ENCODE results near the gene ZNF26. TPM values are rescaled to one million over a fixed set of nuclear protein-coding genes. Genes with fewer than 3 reads are reported as not detected.
A peak's percentile ranks its signal among the peaks of the same experiment; 100 is the strongest.

ZNF26 gene
- polyA plus RNA-seq, 1 of the 3 experiments (the other 2 are of a cell fraction), result 7.3 TPM

DNA sequence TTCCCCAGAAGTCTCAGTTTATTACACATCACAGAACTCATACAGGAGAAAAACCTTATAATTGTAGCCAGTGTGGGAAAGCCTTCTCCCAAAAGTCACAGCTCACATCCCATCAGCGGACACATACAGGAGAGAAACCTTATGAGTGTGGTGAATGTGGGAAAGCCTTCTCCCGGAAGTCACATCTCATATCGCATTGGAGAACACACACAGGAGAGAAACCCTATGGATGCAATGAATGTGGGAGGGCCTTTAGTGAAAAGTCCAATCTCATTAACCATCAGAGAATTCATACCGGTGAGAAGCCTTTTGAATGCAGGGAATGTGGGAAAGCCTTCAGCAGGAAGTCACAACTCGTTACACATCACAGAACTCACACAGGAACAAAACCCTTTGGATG, 71.3 kb downstream of the ZNF26 start:
- TF ChIP-seq, protein P1, sequence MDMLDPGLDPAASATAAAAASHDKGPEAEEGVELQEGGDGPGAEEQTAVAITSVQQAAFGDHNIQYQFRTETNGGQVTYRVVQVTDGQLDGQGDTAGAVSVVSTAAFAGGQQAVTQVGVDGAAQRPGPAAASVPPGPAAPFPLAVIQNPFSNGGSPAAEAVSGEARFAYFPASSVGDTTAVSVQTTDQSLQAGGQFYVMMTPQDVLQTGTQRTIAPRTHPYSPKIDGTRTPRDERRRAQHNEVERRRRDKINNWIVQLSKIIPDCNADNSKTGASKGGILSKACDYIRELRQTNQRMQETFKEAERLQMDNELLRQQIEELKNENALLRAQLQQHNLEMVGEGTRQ (IDR thresholded peaks at IDR 0.05; ENCODE audit: borderline replicate concordance, low read depth, low read length), result no peak
- TF ChIP-seq, protein P2, sequence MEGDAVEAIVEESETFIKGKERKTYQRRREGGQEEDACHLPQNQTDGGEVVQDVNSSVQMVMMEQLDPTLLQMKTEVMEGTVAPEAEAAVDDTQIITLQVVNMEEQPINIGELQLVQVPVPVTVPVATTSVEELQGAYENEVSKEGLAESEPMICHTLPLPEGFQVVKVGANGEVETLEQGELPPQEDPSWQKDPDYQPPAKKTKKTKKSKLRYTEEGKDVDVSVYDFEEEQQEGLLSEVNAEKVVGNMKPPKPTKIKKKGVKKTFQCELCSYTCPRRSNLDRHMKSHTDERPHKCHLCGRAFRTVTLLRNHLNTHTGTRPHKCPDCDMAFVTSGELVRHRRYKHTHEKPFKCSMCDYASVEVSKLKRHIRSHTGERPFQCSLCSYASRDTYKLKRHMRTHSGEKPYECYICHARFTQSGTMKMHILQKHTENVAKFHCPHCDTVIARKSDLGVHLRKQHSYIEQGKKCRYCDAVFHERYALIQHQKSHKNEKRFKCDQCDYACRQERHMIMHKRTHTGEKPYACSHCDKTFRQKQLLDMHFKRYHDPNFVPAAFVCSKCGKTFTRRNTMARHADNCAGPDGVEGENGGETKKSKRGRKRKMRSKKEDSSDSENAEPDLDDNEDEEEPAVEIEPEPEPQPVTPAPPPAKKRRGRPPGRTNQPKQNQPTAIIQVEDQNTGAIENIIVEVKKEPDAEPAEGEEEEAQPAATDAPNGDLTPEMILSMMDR (IDR thresholded peaks at IDR 0.05), result no peak
- no peak for TF ChIP-seq SMC3 (IDR thresholded peaks at IDR 0.05; ENCODE audit: low read depth, low read length)
- no peak for TF ChIP-seq GABPA (IDR thresholded peaks at IDR 0.05; ENCODE audit: low read depth)
- TF ChIP-seq TEAD4 (IDR thresholded peaks at IDR 0.05; ENCODE audit: borderline replicate concordance, insufficient read depth), result no peak
- no peak for TF ChIP-seq MEF2A (IDR thresholded peaks at IDR 0.05; ENCODE audit: borderline replicate concordance, low read depth)
- TF ChIP-seq POLR2AphosphoS5 (IDR thresholded peaks at IDR 0.05; ENCODE audit: low read depth, low read length), result no peak
- TF ChIP-seq CHD2 (IDR thresholded peaks at IDR 0.05; ENCODE audit: low read length, partially characterized antibody), result no peak
- TF ChIP-seq FOSL2 (IDR thresholded peaks at IDR 0.05; ENCODE audit: borderline replicate concordance, low read depth), result no peak
- TF ChIP-seq RFX5 (IDR thresholded peaks at IDR 0.05; ENCODE audit: low read length), result no peak
- no peak for TF ChIP-seq EP300 (IDR thresholded peaks at IDR 0.05; ENCODE audit: borderline replicate concordance in 1 of 2, low read depth in 1 of 2, low read length in 1 of 2)
- TF ChIP-seq TCF12 (IDR thresholded peaks at IDR 0.05), result no peak
- TF ChIP-seq, protein P3, sequence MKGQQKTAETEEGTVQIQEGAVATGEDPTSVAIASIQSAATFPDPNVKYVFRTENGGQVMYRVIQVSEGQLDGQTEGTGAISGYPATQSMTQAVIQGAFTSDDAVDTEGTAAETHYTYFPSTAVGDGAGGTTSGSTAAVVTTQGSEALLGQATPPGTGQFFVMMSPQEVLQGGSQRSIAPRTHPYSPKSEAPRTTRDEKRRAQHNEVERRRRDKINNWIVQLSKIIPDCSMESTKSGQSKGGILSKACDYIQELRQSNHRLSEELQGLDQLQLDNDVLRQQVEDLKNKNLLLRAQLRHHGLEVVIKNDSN (IDR thresholded peaks at IDR 0.05; ENCODE audit: borderline replicate concordance, low read depth), result no peak
- TF ChIP-seq, protein P4, sequence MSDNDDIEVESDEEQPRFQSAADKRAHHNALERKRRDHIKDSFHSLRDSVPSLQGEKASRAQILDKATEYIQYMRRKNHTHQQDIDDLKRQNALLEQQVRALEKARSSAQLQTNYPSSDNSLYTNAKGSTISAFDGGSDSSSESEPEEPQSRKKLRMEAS (IDR thresholded peaks at IDR 0.05; ENCODE audit: low read depth), result no peak
- CTCF ChIA-PET, result no interaction called here
- Histone ChIP-seq H4K20me1 (ENCODE audit: insufficient read depth) (no peaks in the 10 kb centered on the region), H3K9me2 (no peaks in the 10 kb centered on the region), H3K4me2 (no peak overlapping the region), H3K36me3 (replicated peaks in 1 of 2; ENCODE audit: control insufficient read depth in 1 of 2, insufficient read depth in 2 of 2, low read length in 1 of 2) (peaks cover 46 to 93% of the 10 kb centered on the region in 2 experiments), H3K9me3 (peaks cover 88% of the 10 kb centered on the region), H3K4me1 (ENCODE audit: control insufficient read depth in 1 of 2, insufficient read depth in 2 of 2, low read depth in 1 of 2, low read length in 1 of 2) (no peaks in the 10 kb centered on the region), H3F3A (replicated peaks; ENCODE audit: insufficient read depth) (peaks cover 39% of the 10 kb centered on the region), H3K79me2 (ENCODE audit: insufficient read depth) (no peaks in the 10 kb centered on the region), H3K27me3 (ENCODE audit: insufficient read depth) (no peaks in the 10 kb centered on the region), H3K27ac (ENCODE audit: low read depth in 2 of 2, low read length in 1 of 2) (no peak overlapping the region), H2AFZ (ENCODE audit: low read depth) (no peak overlapping the region), H3K4me3 (ENCODE audit: low read depth in 2 of 2, low read length in 1 of 2) (peak overlapping the region in 1 of 2 experiments; percentile 27; a peak in 1 of 4 replicates), H3K9ac (no peak overlapping the region)
- 93% methylated on average over 5 of the region's 5 CpGs for WGBS (ENCODE audit: low lambda C conversion rate)
- POLR2A ChIA-PET, result interaction anchor here (1.3 kb wide), 1 partner anchor 23 kb away, joined by 4 read pairs; no protein-coding TSS in a partner anchor
- DNase-seq, result no peak

Measured in SK-N-SH (cell line).